Endothelial cell of umbilical vein (primary cell): ENCODE measurements around the gene EIF3A. TPM values are rescaled to one million over a fixed set of nuclear protein-coding genes. Genes with fewer than 3 reads are reported as not detected.

Experiments
- BruUV-seq: library from RNA; stranded (reverse); fragments of 400-500 nt; replicated peaks from 2 replicates; lab custom pipeline; 2021; lab: Mats Ljungman, UMichigan
- CTCF ChIA-PET: fragments of 300-600, 350-600 bp; sonication (Branson Sonifier 250); formaldehyde crosslinking; loops from one replicate; lab custom pipeline; 2021; ENCODE audit warnings: antibody characterized with exemption, inconsistent platforms; lab: Charles Lee
- POLR2A ChIA-PET: fragments of 300-600, 350-600 bp; sonication (Branson Sonifier 250); formaldehyde crosslinking; loops from one replicate; lab custom pipeline; 2021; ENCODE audit warnings: antibody characterized with exemption, inconsistent platforms; lab: Charles Lee
- DNase-seq: peaks from one replicate; pipeline ENCODE4 v3.0.0-alpha.2; 2011; ENCODE audit warnings: low read depth, low spot score
- FAIRE-seq: peaks from 2 replicates; lab custom pipeline; 2011; peaks lifted over from hg19 to GRCh38; lab: Jason Lieb, UNC
- H2AFZ ChIP-seq: 2 replicates; pipeline ENCODE4 v1.6.0; 2012; ENCODE audit warnings: low read depth, low read length, control low read depth, inconsistent platforms
- H3K27ac ChIP-seq: 2 replicates; pipeline ENCODE4 v1.5.1; 2011; ENCODE audit warnings: low read depth, mild to moderate bottlenecking, control low read depth, low read length, moderate library complexity; ENCODE audit not compliant: insufficient read depth
- H3K27me3 ChIP-seq, 2 experiments: 2 replicates each; pipeline versions ENCODE4 v1.6.0 to v1.6.1; 2011; ENCODE audit warnings: low read length in 2 of 2, mixed read lengths in 1 of 2; ENCODE audit not compliant: control insufficient read depth in 2 of 2, insufficient read depth in 2 of 2
- H3K36me3 ChIP-seq, 2 experiments: 2 replicates in 1 of 2; 3 replicates in 1 of 2; pipeline ENCODE4 v1.5.1; 2011; ENCODE audit warnings: low read length in 2 of 2, mild to moderate bottlenecking in 1 of 2, moderate library complexity in 1 of 2; ENCODE audit not compliant: control insufficient read depth in 2 of 2, insufficient read depth in 2 of 2; ENCODE audit errors: extremely low read depth in 1 of 2
- H3K4me1 ChIP-seq: 3 replicates; pipeline ENCODE4 v1.5.1; 2011; ENCODE audit warnings: mild to moderate bottlenecking, low read length; ENCODE audit not compliant: control insufficient read depth, insufficient read depth; ENCODE audit errors: extremely low read depth
- H3K4me2 ChIP-seq: 2 replicates; pipeline ENCODE4 v1.6.1; 2011; ENCODE audit warnings: low read length, control low read depth, mixed read lengths; ENCODE audit not compliant: insufficient read depth
- H3K4me3 ChIP-seq, 3 experiments: fragments of 200-600 bp in 1 of 3; sonication (generic), shearing (Covaris generic) in 1 of 3; replicated peaks in 1 of 3; 2 replicates each; pipeline ENCODE4 v1.5.1; 2011 to 2016; ENCODE audit warnings: control low read depth in 3 of 3, low read length in 3 of 3, mild to moderate bottlenecking in 2 of 3, inconsistent platforms in 1 of 3, low read depth in 1 of 3, moderate library complexity in 1 of 3; ENCODE audit not compliant: insufficient read depth in 1 of 3
- H3K79me2 ChIP-seq: 2 replicates; pipeline ENCODE4 v1.6.0; 2012; ENCODE audit warnings: low read length, inconsistent platforms; ENCODE audit not compliant: control insufficient read depth, insufficient read depth
- H3K9ac ChIP-seq: replicated peaks from 2 replicates; pipeline ENCODE3; 2011; ENCODE audit warnings: low read length, control low read depth; ENCODE audit not compliant: insufficient read depth; ENCODE audit errors: extremely low read depth
- H3K9me1 ChIP-seq: replicated peaks from 3 replicates; pipeline ENCODE4 v1.6.0; 2011; ENCODE audit warnings: mild to moderate bottlenecking, low read length; ENCODE audit not compliant: control insufficient read depth, insufficient read depth; ENCODE audit errors: extremely low read depth
- H3K9me3 ChIP-seq: replicated peaks from 2 replicates; pipeline ENCODE4 v1.5.1; 2012; ENCODE audit warnings: low read length, inconsistent platforms; ENCODE audit not compliant: control insufficient read depth, insufficient read depth
- H4K20me1 ChIP-seq: replicated peaks from 2 replicates; pipeline ENCODE3; 2011; ENCODE audit warnings: mild to moderate bottlenecking, low read length; ENCODE audit not compliant: control insufficient read depth, insufficient read depth; ENCODE audit errors: extremely low read depth
- MYC ChIP-seq: IDR thresholded peaks from one replicate; pipeline ENCODE4 v1.6.1; 2011; ENCODE audit warnings: mild to moderate bottlenecking, low read depth, low read length
- dilution Hi-C: fragments of 300-500 bp; cut with MboI; formaldehyde crosslinking; loops from one replicate; pipeline ENCODE4 v1.15.0; 2019; ENCODE audit warnings: low sequenced_read_pairs; ENCODE audit not compliant: extremely low pct_ligation_motif_present
- intact Hi-C: fragments of 100-400 bp; cut with micrococcal nuclease; formaldehyde crosslinking; loops from one replicate; pipeline ENCODE4 v1.10.0; 2022
- polyA plus RNA-seq, 4 experiments: library from polyadenylated mRNA; depleted of rRNA in 3 of 4; stranded (reverse) in 3 of 4; unstranded in 1 of 4; fragments of >200 nt; gene quantifications; 2 replicates each; pipeline versions ENCODE4 v1.2.1 to v1.2.3, GENCODE V29; 2011 to 2012; ENCODE audit warnings: missing spikeins in 1 of 4
- small RNA-seq: library from RNA; depleted of rRNA; stranded (forward); fragments of <200 nt; gene quantifications from one replicate; pipeline ENCODE3, GENCODE V24; 2012; ENCODE audit warnings: low replicate concordance, low read depth; ENCODE audit not compliant: insufficient read depth, insufficient read length
- total RNA-seq: library from RNA; stranded (reverse); gene quantifications from 2 replicates; pipeline ENCODE4 v1.2.3, GENCODE V29; 2021

Gene EIF3A
- total and polyA plus RNA-seq, 2 donors (not counting 3 experiments of a cell fraction or from before 2014, with no cell fraction given): 27.6 to 159 TPM

DNA sequence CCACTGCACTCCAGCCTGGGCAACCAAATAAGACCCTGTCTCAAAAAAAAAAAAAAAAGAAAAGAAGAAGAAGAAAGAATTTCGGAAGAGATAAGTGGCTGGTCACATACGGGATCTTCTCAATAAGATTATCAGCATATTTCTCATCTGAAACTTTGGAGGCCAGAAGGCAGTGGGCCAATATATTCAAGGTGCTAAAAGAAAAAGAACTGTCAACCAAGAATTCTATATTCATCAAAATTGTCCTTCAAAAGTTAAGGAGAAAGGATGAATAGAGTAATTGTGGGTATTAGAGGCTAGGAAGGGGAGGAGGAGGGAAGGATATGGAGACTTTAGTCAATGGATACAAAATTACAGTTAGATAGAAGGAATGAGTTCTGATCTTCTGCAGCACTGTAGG is 95.0 kb downstream of the EIF3A start:
- H3K4me2 ChIP-seq: no peak overlapping the region
- H3K4me1 ChIP-seq: no peaks in the 10 kb centered on the region
- H2AFZ ChIP-seq: no peak overlapping the region
- no peaks in the 10 kb centered on the region for H3K9me3 ChIP-seq
- ChIA-PET POLR2A (no interaction called here), CTCF (no interaction called here)
- no peak overlapping the region for H3K27ac ChIP-seq
- H3K79me2 ChIP-seq: no peaks in the 10 kb centered on the region
- H3K27me3 ChIP-seq: no peaks in the 10 kb centered on the region
- no peaks in the 10 kb centered on the region for H3K9me1 ChIP-seq
- no peak for DNase-seq
- dilution Hi-C loops: no loop called here
- FAIRE-seq: no peak
- no peaks in the 10 kb centered on the region for H4K20me1 ChIP-seq
- no TSS peak for BruUV-seq
- intact Hi-C loops: no loop called here
- no peak overlapping the region for H3K9ac ChIP-seq
- H3K4me3 ChIP-seq: no peak overlapping the region
- no peak for TF ChIP-seq MYC
- H3K36me3 ChIP-seq: no peaks in the 10 kb centered on the region

Small RNA genes within 50 kb of the gene (small RNA-seq; reads per million reads assigned to genes)
- gene AL355598.1 (not detected), gene RF00413 (not detected), gene SNORA19 (2.0 reads per million)

Other genes starting within 250 kb of the EIF3A start
- gene NANOS1, start 51.1 kb downstream of the EIF3A start, total RNA-seq: 0.40 and 0.76 TPM in 2 replicates
- 0.29 and 0.30 TPM in 2 replicates for gene NANOS1, start 51.1 kb downstream of the EIF3A start, polyA plus RNA-seq
- 50.1 and 54.3 TPM in 2 replicates for gene DENND10, start 23.3 kb upstream of the EIF3A start, total RNA-seq
- 33.3 and 39.1 TPM in 2 replicates for gene DENND10, start 23.3 kb upstream of the EIF3A start, polyA plus RNA-seq
- 14.5 and 17.1 TPM in 2 replicates for gene SFXN4, start 84.9 kb upstream of the EIF3A start, total RNA-seq
- 8.9 and 11.1 TPM in 2 replicates for gene SFXN4, start 84.9 kb upstream of the EIF3A start, polyA plus RNA-seq
- 117 and 124 TPM in 2 replicates for gene PRDX3, start 98.0 kb upstream of the EIF3A start, total RNA-seq
- gene PRDX3, start 98.0 kb upstream of the EIF3A start, polyA plus RNA-seq: 99.4 and 123 TPM in 2 replicates
- gene GRK5, start 126.8 kb upstream of the EIF3A start, total RNA-seq: 29.1 and 29.5 TPM in 2 replicates
- gene GRK5, start 126.8 kb upstream of the EIF3A start, polyA plus RNA-seq: 9.6 and 13.1 TPM in 2 replicates